Ovary (tissue), 9 donors: ENCODE results near the gene JARID2. TPM values are rescaled to one million over a fixed set of nuclear protein-coding genes. Genes with fewer than 3 reads are reported as not detected.

ENCODE experiments used
- DNase-seq, 5 donors: peaks; one replicate each; pipeline ENCODE4 v3.0.0-alpha.2; 2019 to 2020
- H3K27ac ChIP-seq, 2 donors: fragments of 200-600 bp; one replicate each; pipeline versions ENCODE4 v1.5.1 to v1.8.0; 2019 to 2022
- H3K27me3 ChIP-seq: fragments of 200-600 bp; one replicate; pipeline ENCODE4 v1.8.0; 2022
- H3K36me3 ChIP-seq: fragments of 200-600 bp; sonication (generic); one replicate; pipeline ENCODE4 v1.5.1; 2019
- H3K4me1 ChIP-seq: one replicate; pipeline ENCODE4 v1.8.1; 2013; ENCODE audit warnings: mild to moderate bottlenecking, moderate library complexity; ENCODE audit not compliant: insufficient read depth
- H3K4me3 ChIP-seq: fragments of 200-600 bp; sonication (generic); one replicate; pipeline ENCODE4 v1.5.1; 2017
- H3K9me3 ChIP-seq, 2 donors: fragments of 200-600 bp in 1 of 2; sonication (generic) in 1 of 2; one replicate each; pipeline versions ENCODE4 v1.5.1 to v1.8.1; 2013 to 2019; ENCODE audit warnings: mild to moderate bottlenecking in 1 of 2, moderate library complexity in 1 of 2
- CTCF ChIP-seq, 3 donors: fragments of 450-650 bp in 2 of 3; fragments of 200-600 bp in 1 of 3; IDR thresholded peaks; one replicate each; pipeline versions ENCODE4 v1.5.1 to v1.8.0; 2016 to 2022; ENCODE audit warnings: antibody characterized with exemption in 3 of 3, mild to moderate bottlenecking in 1 of 3
- EP300 ChIP-seq: sonication (generic); formaldehyde crosslinking; IDR thresholded peaks from one replicate; pipeline ENCODE4 v1.6.1; 2017; ENCODE audit warnings: antibody characterized with exemption
- POLR2A ChIP-seq: fragments of 450-650 bp; IDR thresholded peaks from one replicate; pipeline ENCODE4 v1.6.1; 2017; ENCODE audit warnings: antibody characterized with exemption, mild to moderate bottlenecking, moderate library complexity
- WGBS, 3 donors: extraction: QIAGEN DNeasy Blood & Tissue Kit in 1 of 3; methylation state at CpG; one replicate each; pipeline versions ENCODE4 v1.1.5 to v1.1.7; 2013 to 2017; 5-methylcytosine and 5-hydroxymethylcytosine counted together
- intact Hi-C, 4 donors: fragments of 100-400 bp; cut with DNase I; formaldehyde crosslinking; loops; one replicate each; pipeline versions ENCODE4 v1.11.0 to v1.15.1; 2022 to 2023
- polyA plus RNA-seq, 2 donors: library from polyadenylated mRNA; stranded (reverse); fragments of 200-250 nt in 1 of 2; fragments of 350-450 nt in 1 of 2; fragmentation: Illumina TruSeq in 1 of 2; extraction: RNeasy Lipid Tissue Mini Kit (QIAGEN cat#74804) in 1 of 2; gene quantifications; one replicate each; pipeline ENCODE4 v1.2.3, GENCODE V29; 2013 to 2014
- total RNA-seq, 7 donors: library from RNA; depleted of rRNA in 2 of 7; stranded (reverse); fragments of >200 nt in 2 of 7; fragmentation: NEBNext Ultra II Directional in 3 of 7; extraction: Animal tissue kit (Norgen Biotek cat#: 25700) in 3 of 7; gene quantifications; one replicate each; pipeline versions ENCODE4 v1.1.0 to v1.2.4, GENCODE V29; 2016 to 2023
- donor health status: DM: no; HTN: no; CAD: no; lungs with moderate emphysema.
- donor health status: DM: no; HTN: no; CAD: no.
- donor health status: Bipolar disorder and iron deficiency.
- donor health status: DM: yes; HTN: yes; CAD: no.
- donor health status: DM: no; HTN: no; CAD: no.
- donor health status: DM: yes; HTN: yes; CAD: no.

The JARID2 gene
- total and polyA plus RNA-seq, 9 donors: 4.5 to 17.4 (median 8.7) TPM

GRCh38 chr6:15252195-15252594, 6.3 kb downstream of the JARID2 start:
- no peak for DNase-seq
- Histone ChIP-seq H3K4me1 (peaks cover 2% of the 10 kb centered on the region), H3K4me3 (no peak overlapping the region), H3K27me3 (no peaks in the 10 kb centered on the region), H3K36me3 (no peaks in the 10 kb centered on the region), H3K9me3 (no peaks in the 10 kb centered on the region), H3K27ac (no peak overlapping the region)
- intact Hi-C loops: loop anchor here in 1 of 4 donors (10.0 kb wide), 1 partner anchor 253 kb away; no protein-coding TSS in a partner anchor
- no peak for TF ChIP-seq EP300
- no peak for TF ChIP-seq CTCF (IDR thresholded peaks at IDR 0.05)
- TF ChIP-seq POLR2A: no peak
- WGBS, 3 donors: 53 to 62% (median 59%) methylated on average over 3 of the region's 3 CpGs

- Histone ChIP-seq H3K9me3 (no peaks in the 10 kb centered on the region), H3K27ac (no peak overlapping the region), H3K36me3 (no peaks in the 10 kb centered on the region), H3K4me1 (peaks cover 7% of the 10 kb centered on the region), H3K4me3 (no peak overlapping the region), H3K27me3 (no peaks in the 10 kb centered on the region)
- TF ChIP-seq EP300: no peak
- DNase-seq: no peak
- 88% methylated on average over 14 of the region's 14 CpGs for WGBS, 3 donors
- intact Hi-C loops: loop anchor here in 1 of 4 donors (10.0 kb wide), 1 partner anchor 251 kb away; no protein-coding TSS in a partner anchor
Measured at GRCh38 chr6:15253203-15254022, 7.5 kb downstream of the JARID2 start.

- no peaks in the 10 kb centered on the region for H3K36me3 ChIP-seq
- peaks cover 9% of the 10 kb centered on the region for H3K4me1 ChIP-seq
- no peaks in the 10 kb centered on the region for H3K27me3 ChIP-seq
- H3K27ac ChIP-seq: no peak overlapping the region
- no peak for TF ChIP-seq CTCF (IDR thresholded peaks at IDR 0.05)
- TF ChIP-seq POLR2A: no peak
- no peak for TF ChIP-seq EP300
- WGBS, 3 donors: 92 to 96% (median 92%) methylated on average over 14 of the region's 14 CpGs
- no peak overlapping the region for H3K4me3 ChIP-seq
- H3K9me3 ChIP-seq: no peaks in the 10 kb centered on the region
- DNase-seq: no peak
- intact Hi-C loops: loop anchor here in 1 of 4 donors (10.0 kb wide), 1 partner anchor 250 kb away; no protein-coding TSS in a partner anchor
Measured at GRCh38 chr6:15254070-15254975, 8.5 kb downstream of the JARID2 start.

GRCh38 chr6:15255481-15255880, 9.6 kb downstream of the JARID2 start:
- Histone ChIP-seq H3K4me1 (peaks cover 9% of the 10 kb centered on the region), H3K4me3 (no peak overlapping the region), H3K27me3 (no peaks in the 10 kb centered on the region), H3K9me3 (no peaks in the 10 kb centered on the region), H3K36me3 (no peaks in the 10 kb centered on the region), H3K27ac (no peak overlapping the region)
- WGBS, 3 donors: 87 to 100% (median 93%) methylated on average over 1 of the region's 1 CpG
- intact Hi-C loops: loop anchor here in 1 of 4 donors (10.0 kb wide), 1 partner anchor 249 kb away; no protein-coding TSS in a partner anchor
- no peak for DNase-seq
- no peak for TF ChIP-seq CTCF (IDR thresholded peaks at IDR 0.05)
- TF ChIP-seq POLR2A: no peak
- no peak for TF ChIP-seq EP300
